ENCODE results near the gene ALDH16A1. TPM values are rescaled to one million over a fixed set of nuclear protein-coding genes. Genes with fewer than 3 reads are reported as not detected.

The ALDH16A1 gene
- total and polyA plus RNA-seq, 10 of the 15 experiments (the other 5 are each of a cell fraction or from before 2014, with no cell fraction given), result 1.7 to 49.3 (median 18.1) TPM

DNA sequence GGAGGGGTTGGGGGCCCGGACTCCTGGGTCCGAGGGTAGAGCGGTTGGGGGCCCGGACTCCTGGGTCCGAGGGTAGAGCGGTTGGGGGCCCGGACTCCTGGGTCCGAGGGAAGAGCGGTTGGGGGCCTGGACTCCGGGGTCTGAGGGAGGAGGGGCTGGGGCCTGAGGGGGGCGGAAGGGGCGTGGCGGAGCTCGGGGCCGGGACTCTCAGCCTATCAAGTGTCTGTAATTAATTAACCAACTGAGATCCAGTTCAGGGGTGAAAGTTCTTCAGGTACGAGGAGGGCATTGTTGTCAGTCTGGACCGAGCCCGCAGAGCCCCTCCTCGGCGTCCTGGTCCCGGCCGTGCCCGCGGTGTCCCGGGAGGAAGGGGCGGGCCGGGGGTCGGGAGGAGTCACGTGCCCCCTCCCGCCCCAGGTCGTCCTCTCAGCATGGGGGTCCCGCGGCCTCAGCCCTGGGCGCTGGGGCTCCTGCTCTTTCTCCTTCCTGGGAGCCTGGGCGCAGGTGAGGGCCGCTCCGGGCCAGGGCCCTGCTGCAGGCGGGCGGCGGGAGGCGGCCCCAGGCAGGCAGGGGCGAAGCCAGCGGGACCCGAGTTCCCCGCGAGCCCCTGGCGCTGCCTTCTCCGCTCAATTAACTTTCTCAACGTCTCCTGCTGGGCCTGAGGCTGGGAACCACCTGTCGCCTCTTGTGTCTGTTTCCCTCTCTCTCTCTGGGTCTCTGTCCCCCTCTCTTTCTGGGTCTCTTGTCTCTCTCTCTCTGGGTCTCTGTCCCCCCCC is 60.1 kb downstream of the ALDH16A1 start:
- H3K4me1 ChIP-seq (ENCODE audit: control insufficient read depth, insufficient read depth, low read length), result peaks cover 7% of the 10 kb centered on the region
- no TSS peak for BruUV-seq (replicated peaks)
- no peaks in the 10 kb centered on the region for H3K79me2 ChIP-seq (ENCODE audit: control insufficient read depth, insufficient read depth, low read length)
- no peaks in the 10 kb centered on the region for H4K20me1 ChIP-seq (ENCODE audit: control insufficient read depth, insufficient read depth)
- H2AFZ ChIP-seq (ENCODE audit: control insufficient read depth, low read depth, low read length), result peak overlapping the region; percentile 75
- ChIA-PET SMC1A (ENCODE audit: uncharacterized antibody, unreplicated experiment) (no interaction called here), CTCF (interaction anchor here (1.3 kb wide), 1 partner anchor 33 kb away, joined by 9 read pairs; no protein-coding TSS in a partner anchor), POLR2A (interaction anchor here (0.6 to 1.1 kb wide), 2 partner anchors 127 to 295 kb away, joined by 3 read pairs; partner anchors contain the start of gene RRAS), RAD21 (ENCODE audit: unreplicated experiment) (no interaction called here)
- H3K27me3 ChIP-seq (replicated peaks in 1 of 2; ENCODE audit: control insufficient read depth in 2 of 2, insufficient read depth in 2 of 2, low read length in 1 of 2), result no peaks in the 10 kb centered on the region
- peak; percentile 7 for FAIRE-seq
- peak; percentile 76 for ATAC-seq
- no peak overlapping the region for H3K27ac ChIP-seq (ENCODE audit: control insufficient read depth, insufficient read depth)
- H3K4me2 ChIP-seq (ENCODE audit: control insufficient read depth, insufficient read depth), result peak overlapping the region; percentile 84
- no peak for DNase-seq (ENCODE audit: low read depth, low spot score)
- H3K4me3 ChIP-seq, result peak overlapping the region; percentile 73; the same call in 1 of the 2 replicates
- in situ Hi-C loops (cut with MboI) (no loop called here), intact Hi-C loops (cut with micrococcal nuclease; ENCODE audit: unreplicated experiment) (no loop called here)
- H3K9me3 ChIP-seq (replicated peaks; ENCODE audit: control insufficient read depth, insufficient read depth, low read length), result no peaks in the 10 kb centered on the region
- H3K9ac ChIP-seq (ENCODE audit: control insufficient read depth, insufficient read depth, low read length), result no peak overlapping the region
- 3% methylated on average over 35 of the region's 50 CpGs for WGBS (ENCODE audit: insufficient coverage, insufficient replicate concordance, low lambda C conversion rate, missing lambda C conversion rate)
- TF ChIP-seq NR2C1 (IDR thresholded peaks at IDR 0.05), result peak; percentile 42; the same call in 1 of the 2 replicates
- TF ChIP-seq TCF12 (IDR thresholded peaks at IDR 0.05; ENCODE audit: low read depth, low read length), result no peak
- TF ChIP-seq NR2F1 (conservative IDR thresholded peaks at IDR 0.05), result peak; percentile 53; the same call in 1 of the 2 replicates
- no peak for TF ChIP-seq EGR1 (IDR thresholded peaks at IDR 0.05; ENCODE audit: borderline replicate concordance in 1 of 2, low read depth in 2 of 2, low read length in 2 of 2)
- TF ChIP-seq USF2 (IDR thresholded peaks at IDR 0.05; ENCODE audit: borderline replicate concordance, low read depth, low read length), result no peak; the same call in 1 of the 2 replicates
- peak; percentile 15; the same call in 1 of the 2 replicates for TF ChIP-seq IKZF1 (conservative IDR thresholded peaks at IDR 0.05)
- TF ChIP-seq LARP7 (IDR thresholded peaks at IDR 0.05), result peak; percentile 67
- TF ChIP-seq GATAD2B (conservative IDR thresholded peaks at IDR 0.05; ENCODE audit: low read depth), result 0 out of 2 replicates have a peak, but pooled peaks have one; percentile 51
- TF ChIP-seq POLR2AphosphoS5 (IDR thresholded peaks at IDR 0.05; ENCODE audit: low read length), result no peak
- no peak for TF ChIP-seq KLF5 (IDR thresholded peaks at IDR 0.05; ENCODE audit: partially characterized antibody)
- TF ChIP-seq BHLHE40 (IDR thresholded peaks at IDR 0.05; ENCODE audit: borderline replicate concordance in 1 of 2, low read depth in 2 of 2, low read length in 1 of 2), result peak; percentile 27 to 91; a peak in 2 of 4 replicates
- no peak for TF ChIP-seq REST (IDR thresholded peaks at IDR 0.05; ENCODE audit: low read depth, low read length)
- TF ChIP-seq, protein P1, sequence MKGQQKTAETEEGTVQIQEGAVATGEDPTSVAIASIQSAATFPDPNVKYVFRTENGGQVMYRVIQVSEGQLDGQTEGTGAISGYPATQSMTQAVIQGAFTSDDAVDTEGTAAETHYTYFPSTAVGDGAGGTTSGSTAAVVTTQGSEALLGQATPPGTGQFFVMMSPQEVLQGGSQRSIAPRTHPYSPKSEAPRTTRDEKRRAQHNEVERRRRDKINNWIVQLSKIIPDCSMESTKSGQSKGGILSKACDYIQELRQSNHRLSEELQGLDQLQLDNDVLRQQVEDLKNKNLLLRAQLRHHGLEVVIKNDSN (IDR thresholded peaks at IDR 0.05; ENCODE audit: borderline replicate concordance, extremely low read length, insufficient read depth, low read depth, low read length), result peak; percentile 61
- TF ChIP-seq CHD4 (IDR thresholded peaks at IDR 0.05), result no peak
- no peaks in the 10 kb centered on the region for H3K36me3 ChIP-seq (ENCODE audit: control insufficient read depth in 2 of 2, insufficient read depth in 2 of 2, low read length in 1 of 2)

Measured in GM12878 (cell line).